ENCODE measurements around the gene CYP4V2. TPM values are rescaled to one million over a fixed set of nuclear protein-coding genes. Genes with fewer than 3 reads are reported as not detected.

CYP4V2 gene
- total RNA-seq (69.8 TPM), polyA plus RNA-seq (ENCODE audit: insufficient read depth, low read depth, low replicate concordance) (29.5 TPM)
- long read RNA-seq, donor 1, partial matches to known transcripts: 0 of 1 reads
- long read RNA-seq, donor 1, other reads (novel, unspliced or antisense): 0 of 1 reads
- long read RNA-seq, donor 2, partial matches to known transcripts: 0 of 1 reads
- long read RNA-seq, donor 2, other reads (novel, unspliced or antisense): 0 of 1 reads
- long read RNA-seq, donor 3: 0 reads
- long read RNA-seq, donor 4, partial matches to known transcripts: 0 of 1 reads
- long read RNA-seq, donor 4, other reads (novel, unspliced or antisense): 0 of 1 reads
- long read RNA-seq, donor 5: 0 reads
- long read RNA-seq, donor 6, partial matches to known transcripts: 0 of 1 reads
- long read RNA-seq, donor 6, other reads (novel, unspliced or antisense): 0 of 1 reads
- long read RNA-seq, donor 7, transcript CYP4V2-201 (11 exons, 2,042 nt): major isoform, 11 of 23 reads
- long read RNA-seq, donor 7, partial matches to known transcripts: 5 of 23 reads
- long read RNA-seq, donor 7, other reads (novel, unspliced or antisense): 6 of 23 reads
- long read RNA-seq, donor 8, partial matches to known transcripts: 0 of 1 reads
- long read RNA-seq, donor 8, other reads (novel, unspliced or antisense): 0 of 1 reads
- long read RNA-seq, donor 9: 0 reads
- long read RNA-seq, donor 10, partial matches to known transcripts: 0 of 3 reads
- long read RNA-seq, donor 10, other reads (novel, unspliced or antisense): 0 of 3 reads

GRCh38 chr4:186191200-186192065, at the start of gene CYP4V2:
Gene CYP4V2 (plus strand): TSS chr4:186191567. CDS start chr4:186191824, 257 bp downstream.
- Histone ChIP-seq H3K4me1 (ENCODE audit: control insufficient read depth in 2 of 3, insufficient read depth in 2 of 3, low read depth in 1 of 3, low read length in 3 of 3) (peaks cover 3 to 21% (median 17%) of the 10 kb centered on the region in 3 donors), H3K27ac (ENCODE audit: low read depth in 2 of 2, low read length in 2 of 2) (peak within 1 kb of the TSS; percentile 96 to 99), H3K9me3 (ENCODE audit: control insufficient read depth in 2 of 3, insufficient read depth in 1 of 3, low read length in 3 of 3) (no peaks in the 10 kb centered on the region), H3K36me3 (ENCODE audit: control insufficient read depth in 2 of 3, insufficient read depth in 3 of 3, low read length in 3 of 3) (peaks cover 0 to 15% (median 3%) of the 10 kb centered on the region in 3 donors), H3K4me3 (ENCODE audit: low read length in 3 of 3) (peak within 1 kb of the TSS; percentile 78 to 92 (median 85)), H3K27me3 (ENCODE audit: control insufficient read depth, insufficient read depth, low read length) (no peaks in the 10 kb centered on the region), H3K9ac (ENCODE audit: low read length in 3 of 3) (peak within 1 kb of the TSS; percentile 69 to 87 (median 72))
- FAIRE-seq: no peak
- intact Hi-C loops (cut with DNase I): no loop called here
- peak; percentile 25 for TF ChIP-seq CTCF (IDR thresholded peaks at IDR 0.05; ENCODE audit: borderline replicate concordance, extremely low read depth, insufficient read depth)
- DNase-seq: peak; percentile 77 to 96 (median 83)

- no peaks in the 10 kb centered on the region for H3K27me3 ChIP-seq (ENCODE audit: control insufficient read depth, insufficient read depth, low read length)
- peak overlapping the region in 2 of 3 donors; percentile 43 to 53 for H3K9ac ChIP-seq (ENCODE audit: low read length in 3 of 3)
- DNase-seq (peak; percentile 80 to 90 (median 85)), FAIRE-seq (no peak)
- peak overlapping the region; percentile 73 to 84 for H3K27ac ChIP-seq (ENCODE audit: low read depth in 2 of 2, low read length in 2 of 2)
- H3K9me3 ChIP-seq (ENCODE audit: control insufficient read depth in 2 of 3, insufficient read depth in 1 of 3, low read length in 3 of 3): no peaks in the 10 kb centered on the region
- peaks cover 0 to 16% (median 15%) of the 10 kb centered on the region in 3 donors for H3K4me1 ChIP-seq (ENCODE audit: control insufficient read depth in 2 of 3, insufficient read depth in 2 of 3, low read depth in 1 of 3, low read length in 3 of 3)
- intact Hi-C loops (cut with DNase I): no loop called here
- H3K36me3 ChIP-seq (ENCODE audit: control insufficient read depth in 2 of 3, insufficient read depth in 3 of 3, low read length in 3 of 3): no peaks in the 10 kb centered on the region
- no peak for TF ChIP-seq CTCF (IDR thresholded peaks at IDR 0.05; ENCODE audit: borderline replicate concordance, extremely low read depth, insufficient read depth)
- H3K4me3 ChIP-seq (ENCODE audit: low read length in 3 of 3): peak overlapping the region; percentile 60 to 81 (median 80)
Measured at GRCh38 chr4:186144198-186144945, 47.0 kb upstream of the CYP4V2 start.

- peak; percentile 69 to 89 (median 75) for DNase-seq
- peak overlapping the region; percentile 54 to 78 (median 59) for H3K4me3 ChIP-seq (ENCODE audit: low read length in 3 of 3)
- intact Hi-C loops (cut with DNase I): no loop called here
- H3K27me3 ChIP-seq (ENCODE audit: control insufficient read depth, insufficient read depth, low read length): no peaks in the 10 kb centered on the region
- H3K36me3 ChIP-seq (ENCODE audit: control insufficient read depth in 2 of 3, insufficient read depth in 3 of 3, low read length in 3 of 3): no peaks in the 10 kb centered on the region
- peak overlapping the region; percentile 32 to 83 (median 43) for H3K9ac ChIP-seq (ENCODE audit: low read length in 3 of 3)
- TF ChIP-seq CTCF (IDR thresholded peaks at IDR 0.05; ENCODE audit: borderline replicate concordance, extremely low read depth, insufficient read depth): no peak
- H3K4me1 ChIP-seq (ENCODE audit: control insufficient read depth in 2 of 3, insufficient read depth in 2 of 3, low read depth in 1 of 3, low read length in 3 of 3): peaks cover 0 to 17% (median 15%) of the 10 kb centered on the region in 3 donors
- H3K9me3 ChIP-seq (ENCODE audit: control insufficient read depth in 2 of 3, insufficient read depth in 1 of 3, low read length in 3 of 3): no peaks in the 10 kb centered on the region
- H3K27ac ChIP-seq (ENCODE audit: low read depth in 2 of 2, low read length in 2 of 2): peak overlapping the region; percentile 92 to 96
- FAIRE-seq: no peak
Measured at GRCh38 chr4:186144946-186145569, 46.3 kb upstream of the CYP4V2 start.

Data from kidney (tissue), 22 donors.